T-helper 2 cell treated with Interferon-gamma antibody and Interleukin-4, amounts not matched to agents 100 ng/mL and 5 ng/mL, for 36 hours (primary cell): ENCODE measurements around the gene EIF5B. TPM values are rescaled to one million over a fixed set of nuclear protein-coding genes. Genes with fewer than 3 reads are reported as not detected.
"Not testable (repeated sequence)": the region's sequence is repeated elsewhere in the genome, so short reads cannot be mapped to it uniquely, and the experiment has no call there.

Experiments
- intact Hi-C: fragments of 100-400 bp; cut with micrococcal nuclease; formaldehyde crosslinking; loops from one replicate; pipeline ENCODE4 v1.15.1; 2023
- total RNA-seq: library from RNA; stranded (reverse); gene quantifications from 2 replicates; pipeline ENCODE4 v1.2.3, GENCODE V29; 2022

EIF5B gene, protein sequence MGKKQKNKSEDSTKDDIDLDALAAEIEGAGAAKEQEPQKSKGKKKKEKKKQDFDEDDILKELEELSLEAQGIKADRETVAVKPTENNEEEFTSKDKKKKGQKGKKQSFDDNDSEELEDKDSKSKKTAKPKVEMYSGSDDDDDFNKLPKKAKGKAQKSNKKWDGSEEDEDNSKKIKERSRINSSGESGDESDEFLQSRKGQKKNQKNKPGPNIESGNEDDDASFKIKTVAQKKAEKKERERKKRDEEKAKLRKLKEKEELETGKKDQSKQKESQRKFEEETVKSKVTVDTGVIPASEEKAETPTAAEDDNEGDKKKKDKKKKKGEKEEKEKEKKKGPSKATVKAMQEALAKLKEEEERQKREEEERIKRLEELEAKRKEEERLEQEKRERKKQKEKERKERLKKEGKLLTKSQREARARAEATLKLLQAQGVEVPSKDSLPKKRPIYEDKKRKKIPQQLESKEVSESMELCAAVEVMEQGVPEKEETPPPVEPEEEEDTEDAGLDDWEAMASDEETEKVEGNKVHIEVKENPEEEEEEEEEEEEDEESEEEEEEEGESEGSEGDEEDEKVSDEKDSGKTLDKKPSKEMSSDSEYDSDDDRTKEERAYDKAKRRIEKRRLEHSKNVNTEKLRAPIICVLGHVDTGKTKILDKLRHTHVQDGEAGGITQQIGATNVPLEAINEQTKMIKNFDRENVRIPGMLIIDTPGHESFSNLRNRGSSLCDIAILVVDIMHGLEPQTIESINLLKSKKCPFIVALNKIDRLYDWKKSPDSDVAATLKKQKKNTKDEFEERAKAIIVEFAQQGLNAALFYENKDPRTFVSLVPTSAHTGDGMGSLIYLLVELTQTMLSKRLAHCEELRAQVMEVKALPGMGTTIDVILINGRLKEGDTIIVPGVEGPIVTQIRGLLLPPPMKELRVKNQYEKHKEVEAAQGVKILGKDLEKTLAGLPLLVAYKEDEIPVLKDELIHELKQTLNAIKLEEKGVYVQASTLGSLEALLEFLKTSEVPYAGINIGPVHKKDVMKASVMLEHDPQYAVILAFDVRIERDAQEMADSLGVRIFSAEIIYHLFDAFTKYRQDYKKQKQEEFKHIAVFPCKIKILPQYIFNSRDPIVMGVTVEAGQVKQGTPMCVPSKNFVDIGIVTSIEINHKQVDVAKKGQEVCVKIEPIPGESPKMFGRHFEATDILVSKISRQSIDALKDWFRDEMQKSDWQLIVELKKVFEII
- 56.2 and 58.1 TPM in 2 replicates for total RNA-seq

GRCh38 chr2:99337113-99338028, at the start of gene EIF5B:
EIF5B (plus strand) TSS chr2:99337389; CDS start chr2:99337555, 166 bp downstream.
- intact Hi-C loops, result loop anchor here (2.0 to 10.0 kb wide), 3 partner anchors 603 to 1690 kb away; partner anchors contain the start of genes COX5B, MGAT4A and PDCL3

- intact Hi-C loops, result no loop called here
Observed at GRCh38 chr2:99297994-99298393, 39.2 kb upstream of the EIF5B start.

- intact Hi-C loops, result no loop called here
Observed at GRCh38 chr2:99299580-99299979, 37.6 kb upstream of the EIF5B start.

DNA sequence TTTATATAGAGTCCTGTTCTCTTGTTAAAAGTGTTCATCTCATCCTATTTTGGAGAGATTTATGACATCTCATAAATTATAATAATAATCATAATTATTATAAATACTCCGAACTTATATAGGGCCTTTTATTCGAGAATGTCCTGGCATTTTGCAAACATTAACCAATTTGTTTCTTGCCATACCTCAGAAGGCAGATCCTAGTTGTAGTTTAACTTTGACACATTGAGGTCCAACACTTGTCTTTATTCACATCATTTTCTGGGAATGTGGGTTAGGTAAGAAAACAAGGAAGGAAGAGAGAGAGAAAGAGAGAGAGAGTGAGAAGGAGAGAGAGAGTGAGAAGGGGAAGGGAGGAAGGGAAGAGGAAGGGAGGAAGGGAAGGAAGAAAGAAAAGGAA, 36.1 kb upstream of the EIF5B start, which contains the start of gene LYG1:
TSS of gene LYG1 (minus strand) at position 101 of the 400 bp plus-strand sequence. CDS start 5,527 bp downstream, outside the sequence.
- intact Hi-C loops, result not testable (repeated sequence)

GRCh38 chr2:99317161-99317872, 19.9 kb upstream of the EIF5B start:
- intact Hi-C loops, result no loop called here

- intact Hi-C loops, result not testable (repeated sequence)
Observed at GRCh38 chr2:99317873-99318200, 19.4 kb upstream of the EIF5B start.

DNA sequence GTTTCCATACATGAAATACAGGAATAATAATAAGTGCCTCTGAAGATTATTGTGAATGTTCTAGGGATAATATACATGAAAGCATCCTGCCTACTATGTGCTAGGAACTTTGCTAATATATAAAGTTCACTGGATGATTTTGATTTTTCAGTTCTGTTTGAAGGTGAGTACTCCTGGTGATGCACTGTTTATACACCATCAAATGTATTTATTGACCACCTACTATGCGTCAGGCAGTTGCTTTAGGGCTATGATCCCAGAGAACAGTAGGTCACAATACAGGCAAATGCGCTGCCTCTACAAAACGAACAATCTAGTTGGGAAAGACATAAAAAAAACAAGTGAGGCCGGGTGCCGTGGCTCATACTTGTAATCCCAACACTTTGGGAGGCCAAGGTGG, 11.8 kb upstream of the EIF5B start:
- intact Hi-C loops, result no loop called here

DNA sequence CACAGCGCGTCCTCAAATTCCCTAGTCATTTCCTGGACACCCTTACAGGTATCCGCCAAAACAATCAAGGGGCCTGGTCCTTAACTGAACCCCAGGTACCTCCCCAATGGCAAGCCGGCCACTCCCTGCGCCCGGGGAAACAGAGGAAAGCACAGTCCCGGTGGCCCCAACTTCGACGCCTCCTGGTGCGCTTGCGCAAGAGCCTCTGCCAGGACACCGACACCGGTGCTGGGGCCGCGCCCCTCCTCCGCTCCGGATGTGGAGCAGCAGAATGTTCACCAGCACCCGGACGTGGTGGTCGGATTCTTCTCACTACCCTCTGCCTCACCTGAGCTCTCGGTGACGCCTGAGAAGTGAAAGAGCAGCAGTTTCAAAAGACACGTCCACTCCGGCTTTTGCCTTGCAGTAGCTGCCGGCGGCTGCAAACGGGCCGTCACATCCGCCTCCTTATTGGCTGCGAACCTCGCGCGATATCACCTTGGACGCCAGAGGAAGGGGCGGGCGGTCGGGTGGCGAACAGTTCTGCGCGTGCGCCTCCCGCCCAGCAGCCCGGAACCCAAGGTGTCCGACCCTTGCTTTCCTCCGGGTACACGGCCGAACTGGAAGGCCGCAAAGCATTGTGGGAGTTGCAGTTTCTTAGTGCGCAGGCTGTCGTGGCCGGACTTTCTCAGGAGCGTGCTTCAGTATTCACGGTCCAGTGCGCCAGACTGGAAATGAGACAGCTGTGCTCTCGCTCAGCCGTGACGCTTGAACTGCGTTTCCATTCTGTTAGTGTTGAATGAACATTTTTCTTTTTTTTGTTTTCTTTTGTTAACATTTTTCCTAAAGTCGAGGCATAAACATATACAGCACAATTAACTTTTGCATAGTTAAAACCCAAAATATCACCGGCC, 1.0 kb upstream of the EIF5B start, which contains the start of gene TXNDC9:
TSS of gene TXNDC9 (minus strand) at position 423 of the 893 bp plus-strand sequence. CDS start 3,123 bp downstream, outside the sequence.
- intact Hi-C loops, result loop anchor here (1.0 to 10.0 kb wide), 7 partner anchors 154 to 1689 kb away; partner anchors contain the start of genes C2orf15, COX5B, MGAT4A and MITD1

DNA sequence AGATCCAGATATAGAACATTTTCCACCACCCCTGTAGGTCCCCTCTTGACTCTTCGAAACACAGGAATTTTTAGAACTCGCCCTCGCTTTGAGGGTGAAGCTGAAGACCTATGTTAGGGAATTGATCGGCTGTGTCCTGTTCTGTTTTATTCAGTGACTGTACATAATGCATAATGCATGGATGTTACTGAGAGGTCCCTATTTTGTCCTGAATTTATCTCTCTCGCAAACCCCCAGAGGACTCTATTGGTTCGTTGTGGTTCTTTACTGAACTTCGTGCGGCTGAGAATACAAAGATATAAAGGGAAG, 431 bp upstream of the EIF5B start:
- intact Hi-C loops, result loop anchor here (1.0 to 10.0 kb wide), 7 partner anchors 154 to 1689 kb away; partner anchors contain the start of genes C2orf15, COX5B, MGAT4A and MITD1

DNA sequence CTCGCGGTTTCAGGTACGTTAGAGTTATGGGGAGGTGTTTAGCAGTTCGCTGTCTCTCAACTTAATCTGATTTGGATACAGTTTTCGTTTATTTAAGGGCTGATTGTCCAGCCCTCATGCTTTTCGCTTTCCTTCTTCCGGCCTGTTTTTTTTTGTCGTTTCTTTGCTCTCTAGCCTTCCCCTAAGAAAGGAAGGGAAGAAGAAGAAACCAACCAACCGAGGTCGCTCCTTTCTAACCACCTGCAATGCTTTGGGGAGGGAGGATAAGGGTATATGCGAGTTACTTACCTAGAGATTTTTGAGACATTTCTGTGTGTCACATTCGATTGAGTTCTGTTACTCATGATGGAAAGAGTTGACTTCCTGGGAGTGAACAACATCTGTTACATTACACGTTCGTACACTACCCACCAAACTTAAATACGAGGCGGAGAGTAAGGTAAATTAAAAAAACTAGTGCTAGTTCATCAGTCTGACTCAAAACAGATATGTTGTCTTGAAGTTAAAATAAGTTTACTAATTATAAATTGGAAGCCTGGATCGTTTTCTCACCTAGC, 918 bp downstream of the EIF5B start:
- intact Hi-C loops, result loop anchor here (5.0 to 10.0 kb wide), 2 partner anchors 603 to 1691 kb away; partner anchors contain the start of genes COX5B and MGAT4A

- intact Hi-C loops, result no loop called here
Observed at GRCh38 chr2:99340669-99341236, 3.6 kb downstream of the EIF5B start.

GRCh38 chr2:99342536-99342935, 5.3 kb downstream of the EIF5B start:
- intact Hi-C loops, result no loop called here

DNA sequence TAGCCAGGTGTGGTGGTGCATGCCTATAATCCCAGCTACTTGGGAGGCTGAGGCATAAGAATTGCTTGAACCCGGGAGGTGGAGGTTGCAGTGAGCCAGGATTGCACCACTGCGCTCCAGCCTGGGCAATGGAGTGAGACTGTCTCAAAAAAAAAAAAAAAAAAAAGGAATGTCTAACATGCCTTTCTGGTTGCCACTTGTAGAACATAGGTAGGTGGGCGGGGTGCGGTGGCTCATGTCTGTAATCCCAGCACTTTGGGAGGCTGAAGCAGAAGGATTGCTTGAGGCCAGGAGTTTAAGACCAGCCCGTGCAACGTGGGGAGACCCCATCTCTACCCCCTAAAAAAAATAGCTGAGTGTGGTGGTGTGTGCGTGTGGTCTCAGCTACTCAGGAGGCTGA, 8.3 kb downstream of the EIF5B start:
- intact Hi-C loops, result not testable (repeated sequence)

DNA sequence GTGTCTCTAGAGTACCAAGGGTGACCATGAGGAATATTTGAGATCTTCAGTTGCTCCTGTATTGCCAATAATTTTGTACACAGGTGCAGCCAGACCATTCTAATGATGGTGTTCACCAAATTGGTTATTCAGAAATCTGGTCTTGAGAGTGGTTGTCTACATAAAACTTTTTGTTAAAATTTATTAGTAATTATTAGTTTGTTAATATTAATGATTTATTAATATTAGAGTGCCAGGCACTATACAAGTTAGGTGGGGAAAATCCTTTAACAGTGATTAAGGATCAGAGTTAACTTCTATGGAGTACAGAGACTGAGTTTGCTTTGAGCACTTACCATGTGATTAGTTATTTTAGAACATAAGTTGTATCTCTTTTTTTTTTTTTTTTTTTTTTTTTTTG, 9.0 kb downstream of the EIF5B start:
- intact Hi-C loops, result no loop called here

GRCh38 chr2:99348173-99348572, 11.0 kb downstream of the EIF5B start:
- intact Hi-C loops, result no loop called here

- intact Hi-C loops, result no loop called here
Observed at GRCh38 chr2:99350194-99350593, 13.0 kb downstream of the EIF5B start.

DNA sequence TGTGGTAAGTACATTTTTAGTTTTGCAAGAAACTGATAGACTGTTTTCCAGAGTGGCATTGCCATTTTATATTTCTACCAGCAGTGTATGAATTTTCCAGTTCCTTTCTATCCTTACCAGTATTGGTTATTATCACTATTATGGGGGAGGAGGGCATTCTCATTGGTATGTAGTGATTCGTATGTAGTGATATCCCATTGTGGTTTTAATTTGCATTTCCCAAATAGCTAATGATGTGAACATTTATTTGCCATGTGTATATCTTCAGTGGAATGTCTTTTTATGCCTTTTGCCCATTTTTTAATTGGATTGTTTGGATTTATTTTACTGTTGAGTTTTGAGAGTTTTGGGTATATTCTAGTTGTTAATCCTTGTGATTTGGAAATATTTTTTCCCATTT, 16.9 kb downstream of the EIF5B start:
- intact Hi-C loops, result no loop called here

DNA sequence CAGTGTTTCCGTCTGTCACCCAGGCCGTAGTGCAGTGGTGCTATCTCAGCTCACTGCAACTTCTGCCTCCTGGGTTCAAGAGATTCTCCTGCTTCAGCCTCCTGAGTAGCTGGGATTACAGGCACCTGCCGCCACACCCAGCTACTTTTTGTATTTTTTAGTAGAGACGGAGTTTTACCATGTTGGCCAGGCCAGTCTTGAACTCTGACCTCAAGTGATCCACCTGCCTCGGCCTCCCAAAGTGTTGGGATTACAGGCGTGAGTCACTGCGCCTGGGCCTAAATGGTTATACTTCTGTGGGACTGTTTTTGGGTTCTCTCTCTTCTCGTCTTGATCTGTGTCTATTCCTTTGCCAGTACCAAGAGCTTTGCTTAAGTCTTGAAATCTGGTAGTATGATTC, 17.6 kb downstream of the EIF5B start:
- intact Hi-C loops, result not testable (repeated sequence)
